A673 (cell line): ENCODE measurements around the gene ZNF765.

Source experiments
- CTCF ChIP-seq: fragments of 300-800, 200-600 bp; sonication (generic); conservative IDR thresholded peaks from 2 replicates; pipeline ENCODE4 v1.5.1; 2017; ENCODE audit warnings: low read depth, mild to moderate bottlenecking, antibody characterized with exemption, low read length, moderate library complexity, mixed read lengths
- EZH2 ChIP-seq: fragments of 200-600 bp; sonication (generic); IDR thresholded peaks from 2 replicates; pipeline ENCODE4 v1.6.1; 2017; ENCODE audit warnings: borderline replicate concordance, low read depth, mild to moderate bottlenecking, mixed read lengths, antibody characterized with exemption, low read length; ENCODE audit not compliant: poor library complexity, severe bottlenecking

GRCh38 chr19:53357821-53358581 lies 36.9 kb upstream of the ZNF765 start:
- TF ChIP-seq EZH2 (no peak), CTCF (no peak)
